Astrocyte (in vitro differentiated cells and primary cell): ENCODE measurements around the gene SIAE. TPM values are rescaled to one million over a fixed set of nuclear protein-coding genes. Genes with fewer than 3 reads are reported as not detected.

Experiments
- DNase-seq: peaks from one replicate; pipeline ENCODE4 v3.0.0-alpha.2; 2010; ENCODE audit warnings: low read depth
- FAIRE-seq: peaks from 2 replicates; lab custom pipeline; 2011; peaks lifted over from hg19 to GRCh38; lab: Jason Lieb, UNC
- H2AFZ ChIP-seq: 2 replicates; pipeline ENCODE4 v1.6.0; 2012; ENCODE audit warnings: low read depth, low read length, inconsistent platforms
- H3K27ac ChIP-seq: 2 replicates; pipeline ENCODE4 v1.5.1; 2011; ENCODE audit warnings: low read depth, low read length, inconsistent platforms
- H3K27me3 ChIP-seq: 2 replicates; pipeline ENCODE4 v1.6.0; 2011; ENCODE audit warnings: low read length, inconsistent platforms; ENCODE audit not compliant: insufficient read depth
- H3K36me3 ChIP-seq: 2 replicates; pipeline ENCODE4 v1.5.1; 2011; ENCODE audit warnings: low read length, inconsistent platforms; ENCODE audit not compliant: insufficient read depth
- H3K4me1 ChIP-seq: 2 replicates; pipeline ENCODE4 v1.5.1; 2011; ENCODE audit warnings: low read length, inconsistent platforms; ENCODE audit not compliant: insufficient read depth
- H3K4me2 ChIP-seq: 2 replicates; pipeline ENCODE4 v1.6.0; 2012; ENCODE audit warnings: low read length, inconsistent platforms
- H3K4me3 ChIP-seq: 2 replicates; pipeline ENCODE4 v1.5.1; 2011; ENCODE audit warnings: low read depth, mild to moderate bottlenecking, low read length, inconsistent platforms; ENCODE audit not compliant: insufficient read depth
- H3K79me2 ChIP-seq: 2 replicates; pipeline ENCODE4 v1.6.0; 2012; ENCODE audit warnings: mild to moderate bottlenecking, low read length, inconsistent platforms; ENCODE audit not compliant: insufficient read depth
- H3K9ac ChIP-seq: 2 replicates; pipeline ENCODE4 v1.6.0; 2012; ENCODE audit warnings: mild to moderate bottlenecking, low read length, inconsistent platforms
- H3K9me3 ChIP-seq: 2 replicates; pipeline ENCODE4 v1.5.1; 2012; ENCODE audit warnings: low read depth, mild to moderate bottlenecking, low read length, inconsistent platforms; ENCODE audit not compliant: insufficient read depth
- H4K20me1 ChIP-seq: 2 replicates; pipeline ENCODE4 v1.6.0; 2012; ENCODE audit warnings: low read length, inconsistent platforms; ENCODE audit not compliant: insufficient read depth
- H3K27ac Mint-ChIP-seq: one replicate; pipeline ENCODE4 v1.8.0; 2021; ENCODE audit warnings: mild to moderate bottlenecking, mixed read lengths; ENCODE audit not compliant: unreplicated experiment
- H3K27me3 Mint-ChIP-seq: one replicate; pipeline ENCODE4 v1.8.0; 2021; ENCODE audit warnings: low read depth, mixed read lengths; ENCODE audit not compliant: unreplicated experiment
- H3K36me3 Mint-ChIP-seq: one replicate; pipeline ENCODE4 v1.8.0; 2021; ENCODE audit warnings: low read depth, mixed read lengths; ENCODE audit not compliant: unreplicated experiment
- H3K4me1 Mint-ChIP-seq: one replicate; pipeline ENCODE4 v1.8.0; 2021; ENCODE audit warnings: low read depth, mixed read lengths; ENCODE audit not compliant: unreplicated experiment
- H3K4me3 Mint-ChIP-seq: one replicate; pipeline ENCODE4 v1.8.0; 2021; ENCODE audit warnings: mild to moderate bottlenecking, moderate library complexity, mixed read lengths; ENCODE audit not compliant: unreplicated experiment
- H3K9me3 Mint-ChIP-seq: one replicate; pipeline ENCODE4 v1.8.0; 2021; ENCODE audit warnings: mild to moderate bottlenecking, mixed read lengths; ENCODE audit not compliant: unreplicated experiment
- EZH2 ChIP-seq: IDR thresholded peaks from 2 replicates; pipeline ENCODE4 v1.6.1; 2012; ENCODE audit warnings: mild to moderate bottlenecking, low read length, inconsistent platforms; ENCODE audit not compliant: insufficient read depth
- total RNA-seq: library from RNA; stranded (reverse); gene quantifications from 2 replicates; pipeline ENCODE4 v1.2.1, GENCODE V29; 2021
- TF ChIP-seq, protein P1 (sequence below): IDR thresholded peaks from 2 replicates; pipeline ENCODE4 v1.5.1; 2011; ENCODE audit warnings: low read depth, mild to moderate bottlenecking, inconsistent platforms, low read length, moderate library complexity; ENCODE audit not compliant: insufficient read depth

SIAE gene
- total RNA-seq, 1 donor from 2014 or later, result 15.4 TPM

DNA sequence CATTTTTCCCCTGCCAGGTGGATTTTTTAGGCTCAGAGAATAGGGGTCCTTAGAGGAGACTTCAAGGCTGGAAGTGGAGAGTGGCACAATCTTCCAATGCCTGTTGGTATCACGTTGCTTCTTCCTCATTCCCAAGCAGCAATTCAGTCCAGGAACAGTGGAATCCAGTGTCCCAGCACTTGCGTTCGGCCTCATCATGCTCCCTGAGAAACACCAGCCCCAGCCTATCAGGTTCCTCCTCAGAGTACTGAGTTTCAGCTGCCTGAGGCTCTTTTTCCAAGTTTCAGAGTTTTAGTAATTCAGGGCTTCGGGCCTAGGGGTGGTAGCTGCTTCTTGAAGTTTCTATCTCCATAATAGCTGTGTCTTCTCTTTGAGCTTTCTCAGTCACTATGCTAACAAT is 34.3 kb upstream of the SIAE start:
- Mint-ChIP-seq H3K4me1 (no peaks in the 10 kb centered on the region), H3K36me3 (no peaks in the 10 kb centered on the region), H3K4me3 (no peak overlapping the region), H3K27ac (no peak overlapping the region), H3K27me3 (peaks cover 4% of the 10 kb centered on the region), H3K9me3 (peaks cover 4% of the 10 kb centered on the region)
- Histone ChIP-seq H3K9ac (no peak overlapping the region), H3K9me3 (no peaks in the 10 kb centered on the region), H3K4me2 (no peak overlapping the region), H3K79me2 (no peaks in the 10 kb centered on the region), H2AFZ (no peak overlapping the region), H3K4me3 (no peak overlapping the region), H3K4me1 (no peaks in the 10 kb centered on the region), H3K36me3 (no peaks in the 10 kb centered on the region), H3K27me3 (no peaks in the 10 kb centered on the region), H4K20me1 (no peaks in the 10 kb centered on the region), H3K27ac (no peak overlapping the region)
- FAIRE-seq, result no peak
- DNase-seq, result no peak
- TF ChIP-seq EZH2, result no peak
- TF ChIP-seq, protein P1, sequence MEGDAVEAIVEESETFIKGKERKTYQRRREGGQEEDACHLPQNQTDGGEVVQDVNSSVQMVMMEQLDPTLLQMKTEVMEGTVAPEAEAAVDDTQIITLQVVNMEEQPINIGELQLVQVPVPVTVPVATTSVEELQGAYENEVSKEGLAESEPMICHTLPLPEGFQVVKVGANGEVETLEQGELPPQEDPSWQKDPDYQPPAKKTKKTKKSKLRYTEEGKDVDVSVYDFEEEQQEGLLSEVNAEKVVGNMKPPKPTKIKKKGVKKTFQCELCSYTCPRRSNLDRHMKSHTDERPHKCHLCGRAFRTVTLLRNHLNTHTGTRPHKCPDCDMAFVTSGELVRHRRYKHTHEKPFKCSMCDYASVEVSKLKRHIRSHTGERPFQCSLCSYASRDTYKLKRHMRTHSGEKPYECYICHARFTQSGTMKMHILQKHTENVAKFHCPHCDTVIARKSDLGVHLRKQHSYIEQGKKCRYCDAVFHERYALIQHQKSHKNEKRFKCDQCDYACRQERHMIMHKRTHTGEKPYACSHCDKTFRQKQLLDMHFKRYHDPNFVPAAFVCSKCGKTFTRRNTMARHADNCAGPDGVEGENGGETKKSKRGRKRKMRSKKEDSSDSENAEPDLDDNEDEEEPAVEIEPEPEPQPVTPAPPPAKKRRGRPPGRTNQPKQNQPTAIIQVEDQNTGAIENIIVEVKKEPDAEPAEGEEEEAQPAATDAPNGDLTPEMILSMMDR, result no peak

DNA sequence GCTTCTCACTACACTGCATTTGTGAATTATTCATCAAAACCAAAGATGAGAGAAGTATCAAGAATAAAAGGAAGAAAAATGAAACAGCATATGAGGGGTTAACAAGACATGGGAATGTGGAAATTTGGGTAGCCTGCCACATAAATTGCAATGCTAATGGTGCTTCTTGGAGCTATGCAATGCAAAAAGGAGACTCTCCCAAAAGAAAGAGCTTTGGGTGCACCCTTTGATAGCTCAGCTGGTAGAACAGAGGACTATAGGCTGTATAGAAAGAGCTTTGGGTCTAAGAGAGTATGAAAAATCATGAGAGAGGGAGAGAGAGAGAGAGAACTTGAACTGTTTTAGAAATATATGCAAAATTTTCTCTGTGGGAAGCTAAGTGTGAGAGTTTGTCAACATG is 26.5 kb upstream of the SIAE start:
- H3K79me2 ChIP-seq, result no peaks in the 10 kb centered on the region
- no peak overlapping the region for H3K4me2 ChIP-seq
- DNase-seq (no peak), FAIRE-seq (no peak)
- no peak overlapping the region for H3K4me3 Mint-ChIP-seq
- no peaks in the 10 kb centered on the region for H3K36me3 ChIP-seq
- peaks cover 4% of the 10 kb centered on the region for H3K9me3 Mint-ChIP-seq
- H3K9ac ChIP-seq, result no peak overlapping the region
- H3K27me3 Mint-ChIP-seq, result peaks cover 15% of the 10 kb centered on the region
- peaks cover 6% of the 10 kb centered on the region for H3K27me3 ChIP-seq
- no peak overlapping the region for H3K27ac Mint-ChIP-seq
- H2AFZ ChIP-seq, result no peak overlapping the region
- peaks cover 1% of the 10 kb centered on the region for H3K36me3 Mint-ChIP-seq
- H3K27ac ChIP-seq, result no peak overlapping the region
- TF ChIP-seq EZH2, result no peak
- TF ChIP-seq, protein P1, result no peak
- H3K4me1 Mint-ChIP-seq, result no peaks in the 10 kb centered on the region
- H3K4me3 ChIP-seq, result no peak overlapping the region
- H3K4me1 ChIP-seq, result no peaks in the 10 kb centered on the region
- H3K9me3 ChIP-seq, result no peaks in the 10 kb centered on the region
- H4K20me1 ChIP-seq, result no peaks in the 10 kb centered on the region

DNA sequence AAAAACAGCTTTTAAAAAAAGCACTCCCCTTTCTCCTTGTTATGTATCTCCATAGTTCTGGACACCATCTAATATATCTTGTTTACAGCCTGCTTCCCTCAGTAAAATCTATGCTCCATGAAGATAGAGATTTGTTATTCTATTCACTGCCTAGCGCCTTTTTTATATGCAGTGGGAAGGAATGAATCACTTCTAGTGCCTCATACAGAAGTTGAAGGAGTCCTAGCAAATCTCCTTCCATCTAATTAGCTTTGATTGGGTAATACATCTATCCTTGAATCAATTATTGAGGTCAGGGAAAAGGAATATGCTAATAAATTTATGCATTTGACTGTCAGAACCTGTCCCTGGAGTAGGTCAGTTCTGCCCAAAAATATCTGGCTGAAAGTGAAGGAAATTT is 26.0 kb upstream of the SIAE start:
- Mint-ChIP-seq H3K27me3 (peaks cover 15% of the 10 kb centered on the region), H3K4me3 (no peak overlapping the region), H3K9me3 (peaks cover 4% of the 10 kb centered on the region), H3K36me3 (peaks cover 1% of the 10 kb centered on the region), H3K4me1 (no peaks in the 10 kb centered on the region), H3K27ac (no peak overlapping the region)
- Histone ChIP-seq H3K9me3 (no peaks in the 10 kb centered on the region), H3K4me2 (no peak overlapping the region), H3K9ac (no peak overlapping the region), H3K4me1 (no peaks in the 10 kb centered on the region), H3K27ac (no peak overlapping the region), H3K27me3 (peaks cover 6% of the 10 kb centered on the region), H4K20me1 (no peaks in the 10 kb centered on the region), H3K79me2 (no peaks in the 10 kb centered on the region), H3K4me3 (no peak overlapping the region), H3K36me3 (no peaks in the 10 kb centered on the region), H2AFZ (no peak overlapping the region)
- DNase-seq (no peak), FAIRE-seq (no peak)
- TF ChIP-seq, protein P1, result no peak
- TF ChIP-seq EZH2, result no peak
